Endothelial cell of umbilical vein (primary cell): ENCODE measurements around the gene PDCD2L. TPM values are rescaled to one million over a fixed set of nuclear protein-coding genes. Genes with fewer than 3 reads are reported as not detected.

Experiments used
- BruUV-seq: library from RNA; stranded (reverse); fragments of 400-500 nt; replicated peaks from 2 replicates; lab custom pipeline; 2021; lab: Mats Ljungman, UMichigan
- CTCF ChIA-PET: fragments of 300-600, 350-600 bp; sonication (Branson Sonifier 250); formaldehyde crosslinking; loops from one replicate; lab custom pipeline; 2021; ENCODE audit warnings: antibody characterized with exemption, inconsistent platforms; lab: Charles Lee
- POLR2A ChIA-PET: fragments of 300-600, 350-600 bp; sonication (Branson Sonifier 250); formaldehyde crosslinking; loops from one replicate; lab custom pipeline; 2021; ENCODE audit warnings: antibody characterized with exemption, inconsistent platforms; lab: Charles Lee
- DNase-seq: peaks from one replicate; pipeline ENCODE4 v3.0.0-alpha.2; 2011; ENCODE audit warnings: low read depth, low spot score
- FAIRE-seq: peaks from 2 replicates; lab custom pipeline; 2011; peaks lifted over from hg19 to GRCh38; lab: Jason Lieb, UNC
- H2AFZ ChIP-seq: 2 replicates; pipeline ENCODE4 v1.6.0; 2012; ENCODE audit warnings: low read depth, low read length, control low read depth, inconsistent platforms
- H3K27ac ChIP-seq: 2 replicates; pipeline ENCODE4 v1.5.1; 2011; ENCODE audit warnings: low read depth, mild to moderate bottlenecking, control low read depth, low read length, moderate library complexity; ENCODE audit not compliant: insufficient read depth
- H3K27me3 ChIP-seq, 2 experiments: 2 replicates each; pipeline versions ENCODE4 v1.6.0 to v1.6.1; 2011; ENCODE audit warnings: low read length in 2 of 2, mixed read lengths in 1 of 2; ENCODE audit not compliant: control insufficient read depth in 2 of 2, insufficient read depth in 2 of 2
- H3K36me3 ChIP-seq, 2 experiments: 2 replicates in 1 of 2; 3 replicates in 1 of 2; pipeline ENCODE4 v1.5.1; 2011; ENCODE audit warnings: low read length in 2 of 2, mild to moderate bottlenecking in 1 of 2, moderate library complexity in 1 of 2; ENCODE audit not compliant: control insufficient read depth in 2 of 2, insufficient read depth in 2 of 2; ENCODE audit errors: extremely low read depth in 1 of 2
- H3K4me1 ChIP-seq: 3 replicates; pipeline ENCODE4 v1.5.1; 2011; ENCODE audit warnings: mild to moderate bottlenecking, low read length; ENCODE audit not compliant: control insufficient read depth, insufficient read depth; ENCODE audit errors: extremely low read depth
- H3K4me2 ChIP-seq: 2 replicates; pipeline ENCODE4 v1.6.1; 2011; ENCODE audit warnings: low read length, control low read depth, mixed read lengths; ENCODE audit not compliant: insufficient read depth
- H3K4me3 ChIP-seq, 3 experiments: fragments of 200-600 bp in 1 of 3; sonication (generic), shearing (Covaris generic) in 1 of 3; replicated peaks in 1 of 3; 2 replicates each; pipeline ENCODE4 v1.5.1; 2011 to 2016; ENCODE audit warnings: control low read depth in 3 of 3, low read length in 3 of 3, mild to moderate bottlenecking in 2 of 3, inconsistent platforms in 1 of 3, low read depth in 1 of 3, moderate library complexity in 1 of 3; ENCODE audit not compliant: insufficient read depth in 1 of 3
- H3K79me2 ChIP-seq: 2 replicates; pipeline ENCODE4 v1.6.0; 2012; ENCODE audit warnings: low read length, inconsistent platforms; ENCODE audit not compliant: control insufficient read depth, insufficient read depth
- H3K9ac ChIP-seq: replicated peaks from 2 replicates; pipeline ENCODE3; 2011; ENCODE audit warnings: low read length, control low read depth; ENCODE audit not compliant: insufficient read depth; ENCODE audit errors: extremely low read depth
- H3K9me1 ChIP-seq: replicated peaks from 3 replicates; pipeline ENCODE4 v1.6.0; 2011; ENCODE audit warnings: mild to moderate bottlenecking, low read length; ENCODE audit not compliant: control insufficient read depth, insufficient read depth; ENCODE audit errors: extremely low read depth
- H3K9me3 ChIP-seq: replicated peaks from 2 replicates; pipeline ENCODE4 v1.5.1; 2012; ENCODE audit warnings: low read length, inconsistent platforms; ENCODE audit not compliant: control insufficient read depth, insufficient read depth
- H4K20me1 ChIP-seq: replicated peaks from 2 replicates; pipeline ENCODE3; 2011; ENCODE audit warnings: mild to moderate bottlenecking, low read length; ENCODE audit not compliant: control insufficient read depth, insufficient read depth; ENCODE audit errors: extremely low read depth
- CTCF ChIP-seq, 2 donors: IDR thresholded peaks; 1 replicate in 1 of 2; 2 replicates in 1 of 2; pipeline ENCODE4 v1.5.1; 2011; ENCODE audit warnings: low read length in 2 of 2, mild to moderate bottlenecking in 2 of 2, moderate library complexity in 2 of 2, control low read depth in 1 of 2, inconsistent platforms in 1 of 2, low read depth in 1 of 2; ENCODE audit not compliant: insufficient read depth in 1 of 2; ENCODE audit errors: extremely low read depth in 1 of 2
- EZH2 ChIP-seq: IDR thresholded peaks from 2 replicates; pipeline ENCODE4 v1.6.1; 2012; ENCODE audit warnings: borderline replicate concordance, low read depth, mild to moderate bottlenecking, moderate library complexity, low read length, inconsistent platforms; ENCODE audit not compliant: severe bottlenecking
- FOS ChIP-seq: IDR thresholded peaks from 2 replicates; pipeline ENCODE4 v1.6.1; 2011; ENCODE audit warnings: mild to moderate bottlenecking, low read length, moderate library complexity, borderline replicate concordance; ENCODE audit not compliant: insufficient read depth
- GATA2 ChIP-seq: IDR thresholded peaks from 2 replicates; pipeline ENCODE4 v1.7.0; 2011; ENCODE audit warnings: low read depth, mild to moderate bottlenecking, moderate library complexity, mixed read lengths, low read length; ENCODE audit not compliant: insufficient read length, insufficient read depth
- JUN ChIP-seq: IDR thresholded peaks from 2 replicates; pipeline ENCODE4 v1.6.1; 2011; ENCODE audit warnings: borderline replicate concordance, low read depth; ENCODE audit not compliant: insufficient read length, insufficient read depth
- MAX ChIP-seq: IDR thresholded peaks from 2 replicates; pipeline ENCODE4 v1.6.1; 2011; ENCODE audit not compliant: insufficient read depth, insufficient read length
- MYC ChIP-seq: IDR thresholded peaks from one replicate; pipeline ENCODE4 v1.6.1; 2011; ENCODE audit warnings: mild to moderate bottlenecking, low read depth, low read length
- POLR2A ChIP-seq: IDR thresholded peaks from 2 replicates; pipeline ENCODE4 v1.6.1; 2012; ENCODE audit warnings: low read depth, mild to moderate bottlenecking, control low read depth, low read length
- POLR2AphosphoS5 ChIP-seq: IDR thresholded peaks from 2 replicates; pipeline ENCODE4 v1.6.1; 2012; ENCODE audit warnings: low read depth, mild to moderate bottlenecking, control low read depth, low read length, moderate library complexity; ENCODE audit not compliant: insufficient read depth
- dilution Hi-C: fragments of 300-500 bp; cut with MboI; formaldehyde crosslinking; loops from one replicate; pipeline ENCODE4 v1.15.0; 2019; ENCODE audit warnings: low sequenced_read_pairs; ENCODE audit not compliant: extremely low pct_ligation_motif_present
- intact Hi-C: fragments of 100-400 bp; cut with micrococcal nuclease; formaldehyde crosslinking; loops from one replicate; pipeline ENCODE4 v1.10.0; 2022
- polyA plus RNA-seq, 4 experiments: library from polyadenylated mRNA; depleted of rRNA in 3 of 4; stranded (reverse) in 3 of 4; unstranded in 1 of 4; fragments of >200 nt; gene quantifications; 2 replicates each; pipeline versions ENCODE4 v1.2.1 to v1.2.3, GENCODE V29; 2011 to 2012; ENCODE audit warnings: missing spikeins in 1 of 4
- total RNA-seq: library from RNA; stranded (reverse); gene quantifications from 2 replicates; pipeline ENCODE4 v1.2.3, GENCODE V29; 2021

The PDCD2L gene
- total and polyA plus RNA-seq, 2 donors (not counting 3 experiments of a cell fraction or from before 2014, with no cell fraction given) = 12.4 to 20.3 TPM

DNA sequence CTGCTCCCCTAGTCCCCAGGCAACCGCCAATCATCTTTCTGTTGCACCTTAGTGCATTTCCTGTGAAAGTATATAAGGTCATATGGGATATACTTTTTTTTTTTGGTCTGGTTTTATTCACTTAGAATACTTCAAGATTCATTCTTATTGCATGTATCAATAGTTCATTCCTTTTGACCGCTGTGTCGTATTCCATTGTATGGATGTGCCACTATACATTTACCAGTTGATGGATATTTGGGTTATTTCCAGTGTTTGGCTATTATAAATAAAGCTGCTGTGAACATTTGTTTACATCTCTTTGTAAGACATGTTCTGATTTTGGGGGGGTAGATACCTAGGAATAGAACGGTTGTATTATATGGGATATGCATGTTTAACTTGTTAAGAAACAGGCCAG lies 14.1 kb downstream of the PDCD2L start:
- Histone ChIP-seq H3K4me3 (no peak overlapping the region), H3K27ac (no peak overlapping the region), H3K27me3 (no peaks in the 10 kb centered on the region), H4K20me1 (no peaks in the 10 kb centered on the region), H3K9ac (no peak overlapping the region), H3K9me3 (no peaks in the 10 kb centered on the region), H3K36me3 (peaks cover 0 to 7% of the 10 kb centered on the region in 2 experiments), H3K9me1 (no peaks in the 10 kb centered on the region), H3K79me2 (peaks cover 3% of the 10 kb centered on the region), H2AFZ (no peak overlapping the region), H3K4me1 (no peaks in the 10 kb centered on the region), H3K4me2 (no peak overlapping the region)
- TF ChIP-seq MAX (no peak), POLR2AphosphoS5 (no peak), CTCF (IDR thresholded peaks at IDR 0.05; ENCODE audit: extremely low read depth in 1 of 2, insufficient read depth in 1 of 2, low read depth in 1 of 2, low read length in 2 of 2) (no peak), FOS (no peak), JUN (no peak), MYC (no peak), POLR2A (no peak), EZH2 (no peak), GATA2 (no peak)
- intact Hi-C loops = no loop called here
- no peak for FAIRE-seq
- ChIA-PET CTCF (no interaction called here), POLR2A (no interaction called here)
- DNase-seq = no peak
- dilution Hi-C loops = no loop called here
- no TSS peak for BruUV-seq
